MM.1S (cell line): ENCODE measurements around the gene PPP1R3G.

Source experiments
- CTCF ChIP-seq: fragments of 300-600 bp; sonication (generic); IDR thresholded peaks from 2 replicates; pipeline ENCODE4 v1.5.1; 2016; ENCODE audit warnings: antibody characterized with exemption, low read length, mixed read lengths
- EZH2 ChIP-seq: fragments of 300-600 bp; sonication (generic); optimal IDR thresholded peaks from 2 replicates; pipeline ENCODE3; 2017; ENCODE audit warnings: low read depth, mild to moderate bottlenecking, antibody characterized with exemption, low read length, mixed read lengths
- EZH2phosphoT487 ChIP-seq: fragments of 300-600 bp; sonication (generic); IDR thresholded peaks from 2 replicates; pipeline ENCODE4 v1.6.1; 2018; ENCODE audit warnings: antibody characterized with exemption, low read length

- TF ChIP-seq EZH2 (no peak), CTCF (no peak), EZH2phosphoT487 (no peak)
Observed at GRCh38 chr6:5044866-5045265, 40.3 kb upstream of the PPP1R3G start.
